HEK293T (cell line): Measurements from ENCODE around the gene PCDHGA7.
"Not testable (repeated sequence)": the region's sequence is repeated elsewhere in the genome, so short reads cannot be mapped to it uniquely, and the experiment has no call there.

ENCODE experiments used
- ARNT ChIP-seq: fragments of 450-650 bp; IDR thresholded peaks from 2 replicates; pipeline ENCODE4 v1.6.1; 2017; ENCODE audit warnings: mild to moderate bottlenecking
- BHLHE40 ChIP-seq: fragments of 450-650 bp; IDR thresholded peaks from 2 replicates; pipeline ENCODE4 v1.6.1; 2016; ENCODE audit warnings: mild to moderate bottlenecking, moderate library complexity, borderline replicate concordance
- L3MBTL2 ChIP-seq: fragments of 450-650 bp; conservative IDR thresholded peaks from 2 replicates; pipeline ENCODE4 v1.6.1; 2016; ENCODE audit warnings: mild to moderate bottlenecking
- SP1 ChIP-seq: fragments of 450-650 bp; IDR thresholded peaks from 2 replicates; pipeline ENCODE4 v1.6.1; 2017
- ZNF384 ChIP-seq: fragments of 450-650 bp; IDR thresholded peaks from 2 replicates; pipeline ENCODE4 v1.6.1; 2016

DNA sequence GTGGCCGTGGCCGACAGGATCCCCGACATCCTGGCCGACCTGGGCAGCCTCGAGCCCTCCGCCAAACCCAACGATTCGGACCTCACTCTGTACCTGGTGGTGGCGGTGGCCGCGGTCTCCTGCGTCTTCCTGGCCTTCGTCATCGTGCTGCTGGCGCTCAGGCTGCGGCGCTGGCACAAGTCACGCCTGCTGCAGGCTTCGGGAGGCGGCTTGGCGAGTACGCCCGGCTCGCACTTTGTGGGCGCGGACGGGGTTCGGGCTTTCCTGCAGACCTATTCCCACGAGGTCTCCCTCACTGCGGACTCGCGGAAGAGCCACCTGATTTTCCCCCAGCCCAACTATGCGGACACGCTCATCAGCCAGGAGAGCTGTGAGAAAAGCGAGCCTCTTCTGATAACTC is 36.5 kb upstream of the PCDHGA7 start:
- not testable (repeated sequence) for TF ChIP-seq ZNF384, BHLHE40, SP1, ARNT, L3MBTL2
